ENCODE results near the gene FAM83C.
"Not testable (repeated sequence)": the region's sequence is repeated elsewhere in the genome, so short reads cannot be mapped to it uniquely, and the experiment has no call there.

The FAM83C gene

DNA sequence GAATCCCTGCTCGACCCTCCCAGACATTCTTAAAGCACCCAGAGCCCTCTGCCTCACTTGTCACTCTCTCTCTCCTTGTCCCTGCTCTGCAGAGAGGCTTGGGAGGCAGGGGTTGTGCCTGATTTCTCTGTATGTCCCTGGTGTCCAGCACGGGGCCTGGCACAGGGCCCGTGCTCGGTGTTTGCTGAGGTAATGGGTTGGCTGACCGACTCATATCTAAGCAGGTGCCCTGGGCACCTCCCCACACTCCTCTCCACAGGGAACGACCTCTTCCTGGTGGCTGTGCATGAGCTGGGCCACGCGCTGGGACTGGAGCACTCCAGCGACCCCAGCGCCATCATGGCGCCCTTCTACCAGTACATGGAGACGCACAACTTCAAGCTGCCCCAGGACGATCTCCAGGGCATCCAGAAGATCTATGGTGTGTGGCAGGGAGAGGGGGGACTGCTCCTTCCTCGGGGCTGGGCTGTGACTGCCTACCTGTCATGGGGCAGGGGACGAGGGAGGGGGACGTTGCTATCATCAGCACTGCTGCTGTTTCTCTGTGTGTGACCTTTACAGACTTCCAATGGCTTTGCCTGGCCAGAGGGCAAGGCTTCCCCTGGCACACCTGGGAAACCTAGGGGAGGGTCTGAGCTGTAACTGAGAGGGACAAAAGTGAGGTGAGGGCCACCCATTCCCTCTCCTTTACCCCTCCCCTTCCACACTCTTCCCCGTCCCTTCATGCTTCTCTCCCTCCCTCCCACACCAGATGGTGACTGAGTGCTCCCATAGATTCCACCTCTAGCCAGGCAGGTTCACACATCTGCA, 28.5 kb downstream of the FAM83C start:
- no peak for DNase-seq (ENCODE audit: low spot score)

DNA sequence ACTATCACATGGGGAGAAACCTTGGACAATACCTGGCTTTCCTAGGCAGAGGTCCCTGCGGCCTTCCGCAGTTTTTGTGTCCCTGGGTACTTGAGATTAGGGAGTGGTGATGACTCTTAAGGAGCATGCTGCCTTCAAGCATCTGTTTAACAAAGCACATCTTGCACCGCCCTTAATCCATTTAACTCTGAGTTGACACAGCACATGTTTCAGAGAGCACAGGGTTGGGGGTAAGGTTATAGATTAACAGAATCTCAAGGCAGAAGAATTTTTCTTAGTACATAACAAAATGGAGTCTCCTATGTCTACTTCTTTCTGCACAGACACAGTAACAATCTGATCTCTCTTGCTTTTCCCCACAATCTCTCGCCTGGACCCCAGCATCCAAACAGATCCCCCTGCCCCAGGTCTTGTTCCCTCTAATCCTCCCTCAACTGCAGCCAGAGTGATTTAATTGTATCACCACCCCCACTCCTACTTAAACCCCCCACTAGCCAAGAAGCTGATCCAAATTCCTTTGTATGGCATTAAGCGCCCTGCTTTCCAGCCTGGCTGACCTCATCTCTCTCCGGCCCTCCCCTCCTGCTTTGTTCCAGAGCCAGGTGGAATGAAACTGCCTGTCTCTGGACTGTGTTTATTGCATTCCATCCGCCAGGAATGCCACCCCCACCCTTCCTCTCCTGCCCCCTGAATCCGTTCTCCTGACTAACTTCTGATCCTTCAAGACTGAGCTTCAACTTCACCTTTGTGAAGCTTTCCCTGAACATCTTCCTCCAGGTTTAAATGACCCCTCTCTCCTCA, 29.3 kb downstream of the FAM83C start:
- DNase-seq (ENCODE audit: low spot score), result not testable (repeated sequence)

DNA sequence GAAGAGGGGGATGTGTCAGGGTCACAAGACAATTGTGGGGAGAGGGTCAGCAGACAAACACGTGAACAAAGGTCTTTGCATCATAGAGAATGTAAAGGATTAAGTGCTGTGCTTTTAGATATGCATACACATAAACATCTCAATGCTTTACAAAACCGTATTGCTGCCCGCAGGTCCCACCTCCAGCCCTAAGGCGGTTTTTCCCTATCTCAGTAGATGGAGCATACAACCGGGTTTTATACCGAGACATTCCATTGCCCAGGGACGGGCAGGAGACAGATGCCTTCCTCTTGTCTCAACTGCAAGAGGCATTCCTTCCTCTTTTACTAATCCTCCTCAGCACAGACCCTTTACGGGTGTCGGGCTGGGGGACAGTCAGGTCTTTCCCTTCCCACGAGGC, 29.9 kb downstream of the FAM83C start:
- DNase-seq (ENCODE audit: low spot score), result not testable (repeated sequence)

DNA sequence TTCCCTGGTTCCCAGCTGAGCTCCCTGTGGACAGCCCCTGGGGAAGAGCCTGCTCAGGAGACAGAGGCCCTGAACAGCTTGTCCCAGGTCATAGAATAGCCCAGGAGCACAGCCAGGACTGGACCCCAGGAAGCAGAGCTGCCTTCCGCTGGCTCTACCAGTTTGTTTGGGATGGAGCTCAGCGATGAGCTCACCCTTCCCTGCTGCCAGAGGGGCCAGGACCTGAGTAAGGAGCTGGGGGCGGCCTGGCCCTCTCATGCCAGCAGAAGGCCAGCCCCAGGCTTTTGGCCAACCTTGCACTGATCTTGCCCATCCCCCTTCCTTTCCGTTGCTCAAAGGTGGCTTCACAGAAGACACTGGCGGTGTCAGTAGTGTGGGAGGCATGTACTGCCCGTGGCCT, 31.8 kb downstream of the FAM83C start:
- DNase-seq (ENCODE audit: low spot score), result no peak

DNA sequence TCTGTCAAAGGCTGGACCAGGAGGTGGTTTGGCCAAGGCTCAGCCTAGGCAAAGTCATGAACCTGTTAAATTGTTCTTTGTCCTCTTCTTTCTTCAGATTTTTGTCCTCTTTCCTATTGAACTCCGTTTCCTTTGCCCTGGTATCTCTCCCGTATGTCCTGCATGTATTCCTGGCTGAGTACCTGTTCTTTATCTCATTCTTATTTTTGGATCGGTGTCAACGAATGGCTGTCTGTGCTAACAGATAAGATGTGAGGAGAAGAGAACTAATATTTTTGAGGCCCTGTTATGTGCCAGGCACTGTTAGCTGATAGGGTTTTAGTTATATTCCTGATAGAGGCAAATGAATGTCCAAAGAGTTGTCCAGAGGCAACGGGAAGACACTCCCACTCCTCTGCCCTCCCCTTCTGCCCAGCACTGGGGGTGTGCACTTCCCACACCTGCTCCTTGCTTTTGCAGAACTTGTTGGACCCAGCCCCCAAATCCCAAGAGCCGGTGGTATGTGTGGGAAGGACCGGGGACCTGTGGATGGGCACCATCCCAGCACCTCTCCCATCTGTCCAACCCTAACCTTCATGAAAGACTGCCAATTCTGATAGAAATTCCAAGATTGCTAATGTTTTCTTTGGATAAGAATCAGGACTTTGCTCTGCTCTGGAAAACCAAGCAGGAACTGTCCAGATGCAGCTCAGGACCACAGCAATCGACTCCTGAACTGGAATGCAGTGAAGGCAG, 34.9 kb downstream of the FAM83C start:
- DNase-seq (ENCODE audit: low spot score), result no peak

DNA sequence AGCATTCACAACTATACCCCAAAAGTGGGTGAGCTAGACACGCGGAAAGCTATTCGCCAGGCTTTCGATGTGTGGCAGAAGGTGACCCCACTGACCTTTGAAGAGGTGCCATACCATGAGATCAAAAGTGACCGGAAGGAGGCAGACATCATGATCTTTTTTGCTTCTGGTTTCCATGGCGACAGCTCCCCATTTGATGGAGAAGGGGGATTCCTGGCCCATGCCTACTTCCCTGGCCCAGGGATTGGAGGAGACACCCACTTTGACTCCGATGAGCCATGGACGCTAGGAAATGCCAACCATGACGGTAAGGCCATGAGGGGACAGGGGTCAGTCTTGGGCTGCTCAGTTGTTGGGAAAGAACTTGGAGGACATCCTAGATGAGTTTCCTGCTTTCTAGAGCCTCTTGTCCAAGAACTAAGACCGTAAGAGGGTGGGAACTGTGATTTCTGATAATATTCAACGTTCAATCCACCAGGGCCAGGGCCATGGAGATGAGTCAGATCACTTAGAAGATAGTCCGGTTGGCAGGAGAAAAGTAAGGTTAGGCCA, 37.7 kb downstream of the FAM83C start:
- DNase-seq (ENCODE audit: low spot score), result no peak

DNA sequence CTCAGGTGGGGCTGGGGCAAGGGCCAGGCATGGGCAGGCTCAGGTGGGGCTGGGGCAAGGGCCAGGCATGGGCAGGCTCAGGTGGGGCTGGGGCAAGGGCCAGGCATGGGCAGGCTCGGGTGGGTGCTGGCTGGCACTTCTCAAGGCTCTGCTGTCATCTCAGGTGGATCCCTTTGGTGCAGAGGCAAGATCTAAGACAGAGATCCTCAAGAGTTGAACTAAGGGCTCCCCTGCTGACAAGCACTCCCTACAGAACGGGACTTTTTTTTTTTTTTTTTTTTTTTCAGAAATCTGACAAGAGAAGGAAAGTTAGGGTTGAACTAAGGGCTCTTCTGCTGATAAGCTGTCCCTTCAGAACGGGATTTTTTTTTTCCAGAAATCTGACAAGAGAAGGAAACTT, 39.2 kb downstream of the FAM83C start:
- DNase-seq (ENCODE audit: low spot score), result no peak

DNA sequence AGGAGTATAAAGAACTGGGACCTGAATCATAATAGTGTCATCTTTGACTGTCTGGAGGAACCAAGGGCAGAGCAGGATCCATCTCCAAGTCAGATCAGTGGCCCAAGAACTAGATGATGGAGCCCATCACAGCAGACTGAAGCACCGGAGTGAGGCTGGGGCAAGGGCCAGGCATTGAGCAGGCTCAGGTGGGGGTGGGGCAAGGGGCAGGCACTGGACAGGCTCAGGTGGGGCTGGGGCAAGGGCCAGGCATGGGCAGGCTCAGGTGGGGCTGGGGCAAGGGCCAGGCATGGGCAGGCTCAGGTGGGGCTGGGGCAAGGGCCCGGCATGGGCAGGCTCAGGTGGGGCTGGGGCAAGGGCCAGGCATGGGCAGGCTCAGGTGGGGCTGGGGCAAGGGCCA, 39.6 kb downstream of the FAM83C start:
- not testable (repeated sequence) for DNase-seq (ENCODE audit: low spot score)

DNA sequence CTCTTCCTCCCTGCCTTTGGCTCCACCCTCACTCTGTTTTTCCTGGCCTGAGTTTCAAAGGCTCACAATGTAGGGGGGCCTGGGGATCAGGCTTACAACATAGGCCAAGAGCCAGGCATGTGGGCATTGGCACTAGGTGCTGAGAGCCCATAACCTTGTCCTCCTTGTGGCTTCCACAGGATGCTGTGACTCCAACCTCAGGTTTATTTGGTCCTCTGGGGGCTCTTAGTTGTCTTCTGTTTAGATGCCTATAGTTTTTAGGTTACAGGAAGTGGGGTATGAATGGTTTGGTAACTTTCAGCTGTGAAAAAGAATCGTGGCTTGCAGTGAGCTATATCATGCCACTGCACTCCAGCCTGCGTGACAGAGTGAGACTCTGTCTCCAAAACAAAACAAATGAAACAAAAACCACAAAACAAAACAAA, 40.2 kb downstream of the FAM83C start:
- no peak for DNase-seq (ENCODE audit: low spot score)

DNA sequence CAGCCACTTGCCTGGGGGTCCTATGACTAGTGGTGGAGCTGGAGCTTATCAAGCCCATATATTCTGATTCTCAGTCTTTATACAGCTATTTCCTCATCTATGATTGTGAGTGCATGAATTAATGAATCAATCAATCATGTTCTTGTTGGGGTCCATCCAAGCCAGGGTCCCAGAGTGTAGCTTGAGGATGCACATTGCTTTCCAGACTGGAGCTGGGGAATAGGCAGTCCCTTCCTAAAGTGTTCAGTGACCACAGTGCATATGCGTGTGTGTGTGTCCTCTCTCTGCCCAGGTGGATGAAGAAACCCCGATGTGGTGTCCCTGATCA, 40.6 kb downstream of the FAM83C start:
- DNase-seq (ENCODE audit: low spot score), result no peak

DNA sequence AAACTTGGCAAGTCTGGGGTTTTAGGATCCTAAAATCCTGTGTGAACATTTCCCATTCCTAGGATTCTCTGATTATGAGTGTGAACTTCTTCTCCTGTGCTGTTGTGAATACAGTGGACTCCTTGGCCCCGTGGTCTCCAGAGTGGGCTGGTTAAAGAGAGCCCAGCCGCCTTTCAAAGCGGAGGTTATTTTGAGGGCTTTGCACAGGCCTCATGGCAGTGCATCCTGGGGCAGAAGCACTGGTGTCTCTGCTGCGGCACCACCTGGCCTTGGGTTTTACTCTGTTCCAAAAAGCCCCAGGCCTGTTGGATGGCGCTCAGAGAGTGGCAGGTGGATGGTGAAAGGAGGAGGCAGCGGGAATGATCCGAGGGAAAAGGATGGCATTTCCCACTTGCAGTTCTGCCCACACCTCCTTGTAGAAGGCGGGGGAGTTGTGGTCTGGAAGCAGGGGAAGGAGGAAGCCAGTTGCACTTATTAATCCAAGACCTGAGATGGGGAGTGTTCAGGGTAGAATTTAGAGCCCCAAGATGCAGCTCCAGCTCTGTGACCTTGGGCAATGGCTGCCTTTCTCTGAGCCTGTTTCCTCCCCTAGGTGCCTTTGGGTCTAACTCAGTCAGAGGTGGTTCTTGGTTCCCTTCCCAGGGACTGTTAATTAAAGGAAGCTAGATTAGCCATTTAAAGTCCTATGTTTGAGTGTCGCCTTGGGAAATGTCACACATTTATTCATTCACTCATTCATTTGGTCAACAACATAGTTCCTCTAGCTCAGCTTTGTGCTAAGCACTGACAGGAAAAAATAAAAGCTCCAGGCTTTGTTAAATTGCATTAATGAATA, 43.4 kb downstream of the FAM83C start:
- no peak for DNase-seq (ENCODE audit: low spot score)

DNA sequence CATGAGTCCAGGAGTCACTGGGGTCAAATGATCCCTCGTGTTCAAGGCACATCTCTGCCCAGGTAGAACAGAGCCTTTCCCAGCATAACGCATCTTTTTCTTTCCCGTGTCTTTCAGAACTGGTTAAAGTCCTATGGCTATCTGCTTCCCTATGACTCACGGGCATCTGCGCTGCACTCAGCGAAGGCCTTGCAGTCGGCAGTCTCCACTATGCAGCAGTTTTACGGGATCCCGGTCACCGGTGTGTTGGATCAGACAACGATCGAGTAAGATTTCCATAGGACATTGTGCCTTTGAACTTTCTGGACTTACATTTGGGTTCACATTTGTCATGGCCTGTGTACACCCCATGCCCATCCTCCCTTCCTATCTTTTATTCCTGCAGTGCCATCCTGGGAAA, 45.5 kb downstream of the FAM83C start:
- no peak for DNase-seq (ENCODE audit: low spot score)

DNA sequence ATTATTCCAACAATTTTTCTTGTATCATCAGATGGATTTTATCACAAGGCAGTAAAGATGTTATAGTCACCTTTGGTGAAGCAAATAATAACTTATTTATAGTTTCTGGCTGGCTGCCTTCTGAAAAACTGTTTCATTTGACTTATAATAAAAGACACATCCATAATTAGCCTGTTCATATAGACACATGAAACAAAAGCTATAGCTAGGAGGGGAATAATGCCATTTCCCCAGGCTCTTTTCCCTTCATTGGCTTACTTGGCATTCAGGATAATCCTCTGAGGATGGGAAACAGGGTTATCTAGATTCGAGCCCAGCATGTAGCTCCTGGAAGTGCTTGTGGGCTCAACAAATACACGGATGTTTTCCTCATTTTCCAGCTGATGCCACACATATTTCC, 48.2 kb downstream of the FAM83C start:
- no peak for DNase-seq (ENCODE audit: low spot score)

DNA sequence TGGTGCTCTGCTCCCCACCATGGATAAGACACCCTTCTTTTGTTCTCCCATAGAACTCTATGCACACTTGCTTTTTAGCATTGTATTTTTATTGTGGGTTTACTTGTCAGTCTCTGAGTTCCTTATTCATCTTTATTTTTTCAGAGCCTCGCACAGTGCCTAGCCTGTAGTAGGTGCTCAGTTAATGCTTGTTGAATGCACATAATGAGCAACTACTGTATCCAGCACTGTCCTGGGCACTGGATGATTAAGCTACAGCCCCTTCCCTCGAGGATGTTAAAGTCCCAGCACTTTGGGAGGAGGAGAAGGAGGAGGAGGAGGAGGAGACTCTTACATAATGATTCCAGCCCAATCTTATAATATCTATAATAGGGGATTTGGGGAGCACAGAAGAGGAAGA, 48.9 kb downstream of the FAM83C start:
- DNase-seq (ENCODE audit: low spot score), result no peak

DNA sequence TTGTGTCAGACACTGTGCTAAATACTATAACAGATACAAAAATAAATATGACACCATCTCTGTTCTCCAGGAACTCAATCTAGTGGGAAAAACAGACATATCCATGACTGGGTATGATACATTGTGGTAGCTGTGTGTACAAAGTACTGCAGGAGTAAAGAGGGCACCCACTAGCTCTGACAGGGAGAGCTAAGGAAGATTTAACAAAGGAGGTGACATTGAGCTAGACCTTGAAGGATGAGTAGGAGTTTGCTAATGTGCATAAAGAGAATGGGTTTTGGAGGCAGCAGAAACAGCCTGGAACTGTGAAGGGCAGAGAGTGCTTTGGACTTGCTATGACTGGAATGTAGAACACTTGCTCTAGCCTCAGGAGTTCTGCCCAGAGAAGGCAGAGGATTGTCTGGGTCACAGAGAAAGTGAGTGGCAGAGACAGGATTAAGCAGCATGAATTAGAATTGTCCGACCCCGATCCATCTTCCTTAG, 51.4 kb downstream of the FAM83C start:
- DNase-seq (ENCODE audit: low spot score), result no peak

DNA sequence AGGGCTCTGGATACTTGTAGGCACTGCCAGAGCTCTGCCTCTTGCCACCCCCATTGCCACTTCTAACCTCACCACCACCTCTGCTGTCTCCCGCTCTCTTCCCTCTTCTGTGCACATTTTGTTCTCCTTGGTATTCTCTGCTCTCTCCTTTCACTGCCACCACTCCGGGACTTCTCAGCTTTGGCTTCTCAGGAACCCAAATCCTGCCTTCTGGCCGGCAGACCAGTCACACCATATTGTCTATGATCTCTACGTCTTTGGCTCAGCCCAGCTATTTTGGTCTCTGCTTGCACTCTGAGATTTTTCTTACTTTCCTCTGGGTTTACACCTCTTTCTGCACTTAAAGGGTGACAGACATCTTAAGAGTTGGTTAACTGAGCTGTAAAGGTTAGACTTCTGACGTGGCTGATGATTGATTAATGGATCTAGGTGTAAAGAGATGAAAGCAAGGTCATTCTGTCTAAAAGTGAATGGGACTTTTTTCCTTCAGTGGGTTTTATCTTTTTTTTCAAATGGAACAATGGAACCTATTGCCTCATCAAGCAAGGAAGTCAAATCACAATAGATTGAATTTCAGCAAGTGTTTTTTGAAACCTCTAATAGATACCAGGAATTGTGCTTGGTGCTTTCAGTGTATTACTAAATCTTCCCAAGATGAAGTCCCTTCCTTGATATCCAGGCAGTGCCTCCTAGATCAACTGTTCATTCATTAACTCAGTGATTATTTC, 52.0 kb downstream of the FAM83C start:
- DNase-seq (ENCODE audit: low spot score), result no peak

DNA sequence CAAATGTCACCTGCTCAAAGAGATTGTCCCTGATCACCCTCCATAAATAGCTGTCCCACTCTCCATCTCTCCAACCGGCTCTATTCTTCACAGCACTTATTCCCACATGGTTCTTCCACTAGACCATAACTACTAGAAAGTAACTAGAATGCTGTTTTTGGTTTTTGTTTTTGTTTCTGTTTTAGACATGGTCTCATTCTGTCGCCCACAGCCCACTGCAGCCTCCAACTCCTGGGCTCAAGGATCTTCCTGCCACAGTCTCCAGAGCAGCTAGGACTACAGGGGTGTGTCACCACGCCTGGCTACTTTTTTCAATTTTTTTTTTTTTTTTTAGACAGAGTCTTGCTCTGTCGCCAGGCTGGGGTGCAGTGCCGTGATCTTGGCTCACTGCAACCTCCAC, 53.5 kb downstream of the FAM83C start:
- DNase-seq (ENCODE audit: low spot score), result no peak

DNA sequence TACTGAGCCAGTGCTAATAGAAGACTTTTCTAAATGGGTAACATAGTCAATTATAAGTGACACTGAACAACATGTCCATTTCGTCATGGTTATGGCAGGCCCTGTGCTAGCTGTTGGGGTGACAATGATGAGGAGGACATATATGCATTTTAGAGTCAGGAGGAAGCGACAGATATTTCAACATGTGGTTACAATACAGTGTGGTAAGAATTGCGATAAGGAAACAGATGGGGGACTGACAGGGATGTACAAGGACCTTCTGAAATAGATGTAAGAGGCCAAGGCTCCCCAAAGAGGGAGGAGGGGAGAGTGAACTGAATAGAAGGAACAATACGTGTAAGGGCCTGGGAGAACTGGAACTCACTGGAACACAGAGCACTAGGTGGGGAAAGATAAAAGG, 54.1 kb downstream of the FAM83C start:
- no peak for DNase-seq (ENCODE audit: low spot score)

DNA sequence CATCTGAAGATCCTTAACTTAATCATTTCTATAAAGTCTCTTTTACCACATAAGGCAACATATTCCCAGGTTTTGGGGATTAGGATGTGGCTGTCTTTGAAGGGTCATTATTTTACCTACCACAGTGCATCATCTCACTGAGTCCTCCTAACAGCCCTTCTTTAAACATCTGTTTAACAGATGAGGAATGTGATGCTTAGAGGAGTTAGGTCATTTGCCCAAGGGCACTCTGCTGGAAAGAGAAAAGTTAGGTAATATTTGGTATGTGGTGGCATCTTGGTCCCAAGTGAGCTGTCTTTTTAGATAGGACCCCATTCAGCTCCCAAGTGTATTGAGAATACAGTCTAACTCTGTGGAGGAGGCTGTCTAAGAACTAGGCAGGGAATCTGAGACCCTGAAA, 54.7 kb downstream of the FAM83C start:
- DNase-seq (ENCODE audit: low spot score), result no peak

DNA sequence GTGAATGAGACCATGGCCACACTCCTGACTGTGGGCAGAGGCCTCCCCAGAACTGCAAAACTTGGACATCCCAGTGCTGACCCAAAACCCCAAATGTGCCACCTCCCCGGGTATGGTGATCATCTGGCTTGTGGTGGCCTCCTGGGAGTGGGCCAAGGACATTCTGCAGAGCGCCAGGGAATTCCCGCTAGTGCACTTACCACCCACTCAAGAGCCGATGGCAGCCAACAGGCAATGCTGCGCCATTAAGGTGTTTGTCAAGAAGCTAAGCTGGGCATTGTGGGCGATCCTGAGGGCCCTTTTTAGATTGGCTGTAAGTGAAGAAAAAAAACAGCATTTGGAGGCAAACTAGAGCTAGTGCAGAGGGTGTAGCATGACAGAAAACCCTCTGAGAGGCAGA, 56.3 kb downstream of the FAM83C start:
- DNase-seq (ENCODE audit: low spot score), result no peak

All from Ammon's horn (tissue), 1 donor.